ENCODE results near the gene PAX8.
A peak's percentile ranks its signal among the peaks of the same experiment; 100 is the strongest.

PAX8 gene

GRCh38 chr2:113225263-113226259 is 53.2 kb downstream of the PAX8 start:
- DNase-seq (ENCODE audit: low read depth in 1 of 2, low spot score in 1 of 2), result no peak
- no peak for TF ChIP-seq JUND (IDR thresholded peaks at IDR 0.05; ENCODE audit: low read depth)
- in situ Hi-C loops (cut with HindIII; ENCODE audit: low pct_unique_long_range_greater_than_20kb, low sequenced_read_pairs), result no loop called here

GRCh38 chr2:113224647-113225236 is 54.0 kb downstream of the PAX8 start:
- DNase-seq (ENCODE audit: low read depth in 1 of 2, low spot score in 1 of 2), result no peak
- in situ Hi-C loops (cut with HindIII; ENCODE audit: low pct_unique_long_range_greater_than_20kb, low sequenced_read_pairs), result no loop called here
- no peak for TF ChIP-seq JUND (IDR thresholded peaks at IDR 0.05; ENCODE audit: low read depth)

- no peak for TF ChIP-seq JUND (IDR thresholded peaks at IDR 0.05; ENCODE audit: low read depth)
- in situ Hi-C loops (cut with HindIII; ENCODE audit: low pct_unique_long_range_greater_than_20kb, low sequenced_read_pairs), result no loop called here
- no peak for DNase-seq (ENCODE audit: low read depth in 1 of 2, low spot score in 1 of 2)
Observed at GRCh38 chr2:113223813-113224212, 54.9 kb downstream of the PAX8 start.

- TF ChIP-seq JUND (IDR thresholded peaks at IDR 0.05; ENCODE audit: low read depth), result no peak
- DNase-seq (ENCODE audit: low read depth in 1 of 2, low spot score in 1 of 2), result no peak
- in situ Hi-C loops (cut with HindIII; ENCODE audit: low pct_unique_long_range_greater_than_20kb, low sequenced_read_pairs), result no loop called here
Observed at GRCh38 chr2:113221846-113222245, 56.9 kb downstream of the PAX8 start.

GRCh38 chr2:113220970-113221708 is 57.6 kb downstream of the PAX8 start:
- DNase-seq (ENCODE audit: low read depth in 1 of 2, low spot score in 1 of 2), result no peak
- no peak for TF ChIP-seq JUND (IDR thresholded peaks at IDR 0.05; ENCODE audit: low read depth)
- in situ Hi-C loops (cut with HindIII; ENCODE audit: low pct_unique_long_range_greater_than_20kb, low sequenced_read_pairs), result no loop called here

- TF ChIP-seq JUND (IDR thresholded peaks at IDR 0.05; ENCODE audit: low read depth), result no peak
- peak in 1 of 2 experiments; percentile 26 for DNase-seq (ENCODE audit: low read depth in 1 of 2, low spot score in 1 of 2)
- in situ Hi-C loops (cut with HindIII; ENCODE audit: low pct_unique_long_range_greater_than_20kb, low sequenced_read_pairs), result no loop called here
Observed at GRCh38 chr2:113219889-113220641, 58.7 kb downstream of the PAX8 start.

GRCh38 chr2:113219525-113219888 is 59.2 kb downstream of the PAX8 start:
- no peak for DNase-seq (ENCODE audit: low read depth in 1 of 2, low spot score in 1 of 2)
- TF ChIP-seq JUND (IDR thresholded peaks at IDR 0.05; ENCODE audit: low read depth), result no peak
- in situ Hi-C loops (cut with HindIII; ENCODE audit: low pct_unique_long_range_greater_than_20kb, low sequenced_read_pairs), result no loop called here

GRCh38 chr2:113219092-113219441 is 59.7 kb downstream of the PAX8 start:
- TF ChIP-seq JUND (IDR thresholded peaks at IDR 0.05; ENCODE audit: low read depth), result no peak
- DNase-seq (ENCODE audit: low read depth in 1 of 2, low spot score in 1 of 2), result no peak
- in situ Hi-C loops (cut with HindIII; ENCODE audit: low pct_unique_long_range_greater_than_20kb, low sequenced_read_pairs), result no loop called here

GRCh38 chr2:113218283-113219091 is 60.2 kb downstream of the PAX8 start:
- in situ Hi-C loops (cut with HindIII; ENCODE audit: low pct_unique_long_range_greater_than_20kb, low sequenced_read_pairs), result no loop called here
- no peak for DNase-seq (ENCODE audit: low read depth in 1 of 2, low spot score in 1 of 2)
- no peak for TF ChIP-seq JUND (IDR thresholded peaks at IDR 0.05; ENCODE audit: low read depth)

- in situ Hi-C loops (cut with HindIII; ENCODE audit: low pct_unique_long_range_greater_than_20kb, low sequenced_read_pairs), result no loop called here
- TF ChIP-seq JUND (IDR thresholded peaks at IDR 0.05; ENCODE audit: low read depth), result no peak
Observed at GRCh38 chr2:113217455-113218282, 61.1 kb downstream of the PAX8 start.

More at GRCh38 chr2:113217455-113218282, 61.1 kb downstream of the PAX8 start:
- no peak for DNase-seq (ENCODE audit: low read depth in 1 of 2, low spot score in 1 of 2)

All from T47D (cell line).